ENCODE measurements around the gene KLHL33.

GRCh38 chr14:20397511-20397910, 38.5 kb downstream of the KLHL33 start:
- TF ChIP-seq POLR2AphosphoS5 (IDR thresholded peaks at IDR 0.05) (no peak), POLR2A (IDR thresholded peaks at IDR 0.05; ENCODE audit: low read depth) (no peak), EP300 (IDR thresholded peaks at IDR 0.05) (no peak)

All from esophagus muscularis mucosa (tissue), 3 donors.